HepG2 (cell line): ENCODE results near the gene CPAMD8. TPM values are rescaled to one million over a fixed set of nuclear protein-coding genes. Genes with fewer than 3 reads are reported as not detected.

Source experiments
- ATAC-seq: fragments of 200-7000 bp; cut with Tn5 transposase; 3 replicates; pipeline ENCODE4 v1.9.1; 2020; ENCODE audit warnings: mild to moderate bottlenecking, moderate library complexity
- BruUV-seq: library from RNA; stranded (reverse); fragments of 400-500 nt; replicated peaks from 2 replicates; lab custom pipeline; 2021; lab: Mats Ljungman, UMichigan
- CTCF ChIA-PET: fragments of 300-600 bp; formaldehyde crosslinking; extraction: SDS; loops from one replicate; lab custom pipeline; 2021; ENCODE audit warnings: low total read pairs, inconsistent platforms, low intra/inter-chr PET ratio; lab: Yijun Ruan, JAX
- POLR2A ChIA-PET: fragments of 350-600 bp; sonication (Branson Sonifier 250); formaldehyde crosslinking; loops from one replicate; lab custom pipeline; 2020; ENCODE audit warnings: antibody characterized with exemption, inconsistent platforms; lab: Yijun Ruan, JAX
- DNase-seq: peaks from one replicate; pipeline ENCODE4 v3.0.0-alpha.2; 2015; ENCODE audit warnings: low spot score
- FAIRE-seq: peaks from 3 replicates; lab custom pipeline; 2011; peaks lifted over from hg19 to GRCh38; lab: Jason Lieb, UNC
- H2AFZ ChIP-seq: one replicate; pipeline ENCODE4 v1.6.1; 2011; ENCODE audit warnings: low read length, inconsistent platforms
- H3K27ac ChIP-seq: fragments of 300-600 bp; 3 replicates; pipeline ENCODE4 v1.8.0; 2011; ENCODE audit warnings: mixed run types, mild to moderate bottlenecking, mixed read lengths, low read length, inconsistent platforms; ENCODE audit not compliant: insufficient read depth; ENCODE audit errors: extremely low read length
- H3K27me3 ChIP-seq, 2 experiments: fragments of 200-600 bp in 1 of 2; 2 replicates in 1 of 2; 3 replicates in 1 of 2; pipeline versions ENCODE4 v1.6.0 to v1.8.0; 2011; ENCODE audit warnings: low read length in 2 of 2, mild to moderate bottlenecking in 2 of 2, moderate library complexity in 2 of 2, inconsistent platforms in 1 of 2; ENCODE audit not compliant: insufficient read depth in 2 of 2, control insufficient read depth in 1 of 2
- H3K36me3 ChIP-seq, 2 experiments: fragments of 200-600 bp in 1 of 2; replicated peaks in 1 of 2; 2 replicates in 1 of 2; 3 replicates in 1 of 2; pipeline versions ENCODE4 v1.5.1 to v1.8.0; 2011; ENCODE audit warnings: low read length in 2 of 2, inconsistent platforms in 1 of 2; ENCODE audit not compliant: insufficient read depth in 2 of 2, control insufficient read depth in 1 of 2
- H3K4me1 ChIP-seq: 2 replicates; pipeline ENCODE4 v1.5.1; 2012; ENCODE audit warnings: low read length, inconsistent platforms; ENCODE audit not compliant: insufficient read depth
- H3K4me2 ChIP-seq: 2 replicates; pipeline ENCODE4 v1.6.0; 2011; ENCODE audit warnings: low read depth, low read length, inconsistent platforms
- H3K4me3 ChIP-seq, 3 experiments: fragments of 200-600 bp in 1 of 3; sonication (generic), shearing (Covaris generic) in 1 of 3; replicated peaks in 1 of 3; 2 replicates each; pipeline ENCODE4 v1.5.1; 2011 to 2016; ENCODE audit warnings: low read length in 3 of 3, inconsistent platforms in 2 of 3, low read depth in 2 of 3, mild to moderate bottlenecking in 2 of 3, control low read depth in 1 of 3, mixed read lengths in 1 of 3; ENCODE audit not compliant: insufficient read depth in 1 of 3
- H3K79me2 ChIP-seq: one replicate; pipeline ENCODE4 v1.6.1; 2011; ENCODE audit warnings: low read length, inconsistent platforms; ENCODE audit not compliant: insufficient read depth
- H3K9ac ChIP-seq: 2 replicates; pipeline ENCODE4 v1.6.0; 2011; ENCODE audit warnings: mild to moderate bottlenecking, low read depth, low read length, inconsistent platforms; ENCODE audit not compliant: insufficient read depth
- H3K9me3 ChIP-seq: 2 replicates; pipeline ENCODE4 v1.5.1; 2012; ENCODE audit warnings: mild to moderate bottlenecking, low read length
- H4K20me1 ChIP-seq: 2 replicates; pipeline ENCODE4 v1.6.0; 2011; ENCODE audit warnings: inconsistent platforms, mild to moderate bottlenecking, low read length, moderate library complexity; ENCODE audit not compliant: insufficient read depth
- BRD4 ChIP-seq: sonication (generic); formaldehyde crosslinking; IDR thresholded peaks from 2 replicates; pipeline ENCODE4 v1.4.0; 2020; ENCODE audit warnings: missing genetic modification reagents
- MYC ChIP-seq: sonication (generic); formaldehyde crosslinking; IDR thresholded peaks from 2 replicates; pipeline ENCODE4 v1.9.0; 2021; ENCODE audit warnings: missing genetic modification reagents, borderline replicate concordance
- ZMYM2 ChIP-seq: sonication (generic); formaldehyde crosslinking; IDR thresholded peaks from 2 replicates; pipeline ENCODE4 v1.8.0; 2022; ENCODE audit warnings: mild to moderate bottlenecking, missing genetic modification reagents
- ZNF607 ChIP-seq: sonication (generic); formaldehyde crosslinking; IDR thresholded peaks from 2 replicates; pipeline ENCODE4 v1.5.1; 2020; ENCODE audit warnings: missing genetic modification reagents, mild to moderate bottlenecking, borderline replicate concordance
- WGBS: methylation state at CpG from one replicate; pipeline ENCODE4 v1.1.6; 2017; ENCODE audit warnings: low lambda C conversion rate; 5-methylcytosine and 5-hydroxymethylcytosine counted together
- in situ Hi-C: cut with HindIII; loops from 2 replicates; pipeline ENCODE4 v1.10.0; 2017; ENCODE audit warnings: low pct_unique_long_range_greater_than_20kb; ENCODE audit not compliant: extremely low pct_ligation_motif_present
- intact Hi-C: fragments of 100-400 bp; cut with micrococcal nuclease; formaldehyde crosslinking; loops from one replicate; pipeline ENCODE4 v1.10.0; 2022; ENCODE audit not compliant: unreplicated experiment
- polyA plus RNA-seq, 8 experiments: library from polyadenylated mRNA; depleted of rRNA in 3 of 8; stranded (reverse) in 7 of 8; unstranded in 1 of 8; fragments of >200 nt; fragmentation: Illumina TruSeq in 4 of 8; extraction: Trizol in 4 of 8; gene quantifications; 2 replicates each; pipeline versions ENCODE4 v1.2.1 to v1.2.3, GENCODE V29; 2011 to 2016; ENCODE audit warnings: low read depth in 4 of 8, missing spikeins in 1 of 8, mixed read lengths in 1 of 8; ENCODE audit not compliant: insufficient read depth in 1 of 8
- total RNA-seq, 5 experiments: library from RNA; depleted of rRNA; stranded (reverse); fragments of >200 nt; fragmentation: Illumina TruSeq; extraction: Trizol; gene quantifications; 2 replicates each; pipeline ENCODE4 v1.2.3, GENCODE V29; 2016; ENCODE audit warnings: low read depth in 1 of 5
- TF ChIP-seq, protein P1 (sequence below): sonication (generic); formaldehyde crosslinking; IDR thresholded peaks from 2 replicates; pipeline ENCODE4 v1.5.0; 2020; ENCODE audit warnings: missing genetic modification reagents, mild to moderate bottlenecking, borderline replicate concordance
- TF ChIP-seq, protein P2 (sequence below): sonication (generic); formaldehyde crosslinking; conservative IDR thresholded peaks from 2 replicates; pipeline ENCODE4 v1.8.0; 2022; ENCODE audit warnings: missing genetic modification reagents
- TF ChIP-seq, protein P3 (sequence below): sonication (generic); formaldehyde crosslinking; IDR thresholded peaks from 2 replicates; pipeline ENCODE4 v1.4.0; 2020; ENCODE audit warnings: missing genetic modification reagents
- TF ChIP-seq, protein P4 (sequence below): sonication (generic); formaldehyde crosslinking; conservative IDR thresholded peaks from 2 replicates; pipeline ENCODE4 v1.8.0; 2022; ENCODE audit warnings: mild to moderate bottlenecking, moderate library complexity, missing genetic modification reagents

The CPAMD8 gene
- total and polyA plus RNA-seq, 2 of the 13 experiments (the other 11 are each of a cell fraction or from before 2014, with no cell fraction given), result 0.29 to 0.34 TPM

DNA sequence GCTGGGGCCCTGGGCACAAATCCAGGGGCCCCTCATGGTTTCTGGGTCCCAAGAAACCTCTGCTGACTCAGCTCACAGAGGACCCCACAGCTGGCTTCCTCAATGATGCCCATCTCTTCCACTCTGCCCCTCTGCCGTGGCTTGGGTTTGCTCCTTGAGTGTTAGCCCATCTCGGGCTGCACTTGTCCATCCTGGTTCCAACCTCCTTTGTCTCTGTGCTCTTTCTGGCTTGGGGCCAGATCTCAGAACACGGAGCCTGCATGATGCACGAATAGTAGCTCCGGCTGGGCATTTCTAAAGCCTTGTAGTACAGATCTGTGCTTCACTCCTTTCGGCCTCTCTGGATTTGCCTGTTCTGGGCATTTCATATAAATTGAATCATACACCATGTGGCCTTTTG, 84.0 kb downstream of the CPAMD8 start:
- no peak for ATAC-seq
- no peak overlapping the region for H2AFZ ChIP-seq
- no peak for FAIRE-seq
- no peak overlapping the region for H3K4me2 ChIP-seq
- H3K27ac ChIP-seq, result no peak overlapping the region
- ChIA-PET CTCF (no interaction called here), POLR2A (no interaction called here)
- in situ Hi-C loops, result no loop called here
- 22% methylated on average over 5 of the region's 6 CpGs for WGBS
- H3K27me3 ChIP-seq, result peaks cover 0 to 2% of the 10 kb centered on the region in 2 experiments; a peak in 2 of 5 replicates
- no peak overlapping the region for H3K9ac ChIP-seq
- H3K4me1 ChIP-seq, result no peaks in the 10 kb centered on the region
- intact Hi-C loops, result loop anchor here (5.0 kb wide), 1 partner anchor 215 kb away; no protein-coding TSS in a partner anchor
- H4K20me1 ChIP-seq, result no peaks in the 10 kb centered on the region
- no peaks in the 10 kb centered on the region for H3K9me3 ChIP-seq
- TF ChIP-seq, protein P1, sequence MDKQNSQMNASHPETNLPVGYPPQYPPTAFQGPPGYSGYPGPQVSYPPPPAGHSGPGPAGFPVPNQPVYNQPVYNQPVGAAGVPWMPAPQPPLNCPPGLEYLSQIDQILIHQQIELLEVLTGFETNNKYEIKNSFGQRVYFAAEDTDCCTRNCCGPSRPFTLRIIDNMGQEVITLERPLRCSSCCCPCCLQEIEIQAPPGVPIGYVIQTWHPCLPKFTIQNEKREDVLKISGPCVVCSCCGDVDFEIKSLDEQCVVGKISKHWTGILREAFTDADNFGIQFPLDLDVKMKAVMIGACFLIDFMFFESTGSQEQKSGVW (CRISPR knock-in tag), result no peak
- TF ChIP-seq BRD4 (no peak), MYC (CRISPR knock-in tag) (no peak), ZNF607 (CRISPR knock-in tag) (no peak), ZMYM2 (CRISPR knock-in tag) (no peak)
- TF ChIP-seq, protein P2, sequence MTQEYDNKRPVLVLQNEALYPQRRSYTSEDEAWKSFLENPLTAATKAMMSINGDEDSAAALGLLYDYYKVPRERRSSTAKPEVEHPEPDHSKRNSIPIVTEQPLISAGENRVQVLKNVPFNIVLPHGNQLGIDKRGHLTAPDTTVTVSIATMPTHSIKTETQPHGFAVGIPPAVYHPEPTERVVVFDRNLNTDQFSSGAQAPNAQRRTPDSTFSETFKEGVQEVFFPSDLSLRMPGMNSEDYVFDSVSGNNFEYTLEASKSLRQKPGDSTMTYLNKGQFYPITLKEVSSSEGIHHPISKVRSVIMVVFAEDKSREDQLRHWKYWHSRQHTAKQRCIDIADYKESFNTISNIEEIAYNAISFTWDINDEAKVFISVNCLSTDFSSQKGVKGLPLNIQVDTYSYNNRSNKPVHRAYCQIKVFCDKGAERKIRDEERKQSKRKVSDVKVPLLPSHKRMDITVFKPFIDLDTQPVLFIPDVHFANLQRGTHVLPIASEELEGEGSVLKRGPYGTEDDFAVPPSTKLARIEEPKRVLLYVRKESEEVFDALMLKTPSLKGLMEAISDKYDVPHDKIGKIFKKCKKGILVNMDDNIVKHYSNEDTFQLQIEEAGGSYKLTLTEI (CRISPR knock-in tag), result no peak
- TF ChIP-seq, protein P3, sequence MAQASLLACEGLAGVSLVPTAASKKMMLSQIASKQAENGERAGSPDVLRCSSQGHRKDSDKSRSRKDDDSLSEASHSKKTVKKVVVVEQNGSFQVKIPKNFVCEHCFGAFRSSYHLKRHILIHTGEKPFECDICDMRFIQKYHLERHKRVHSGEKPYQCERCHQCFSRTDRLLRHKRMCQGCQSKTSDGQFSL, result no peak
- TF ChIP-seq, protein P4, sequence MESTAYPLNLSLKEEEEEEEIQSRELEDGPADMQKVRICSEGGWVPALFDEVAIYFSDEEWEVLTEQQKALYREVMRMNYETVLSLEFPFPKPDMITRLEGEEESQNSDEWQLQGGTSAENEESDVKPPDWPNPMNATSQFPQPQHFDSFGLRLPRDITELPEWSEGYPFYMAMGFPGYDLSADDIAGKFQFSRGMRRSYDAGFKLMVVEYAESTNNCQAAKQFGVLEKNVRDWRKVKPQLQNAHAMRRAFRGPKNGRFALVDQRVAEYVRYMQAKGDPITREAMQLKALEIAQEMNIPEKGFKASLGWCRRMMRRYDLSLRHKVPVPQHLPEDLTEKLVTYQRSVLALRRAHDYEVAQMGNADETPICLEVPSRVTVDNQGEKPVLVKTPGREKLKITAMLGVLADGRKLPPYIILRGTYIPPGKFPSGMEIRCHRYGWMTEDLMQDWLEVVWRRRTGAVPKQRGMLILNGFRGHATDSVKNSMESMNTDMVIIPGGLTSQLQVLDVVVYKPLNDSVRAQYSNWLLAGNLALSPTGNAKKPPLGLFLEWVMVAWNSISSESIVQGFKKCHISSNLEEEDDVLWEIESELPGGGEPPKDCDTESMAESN (CRISPR knock-in tag), result no peak
- H3K79me2 ChIP-seq, result no peaks in the 10 kb centered on the region
- no peaks in the 10 kb centered on the region for H3K36me3 ChIP-seq
- no TSS peak for BruUV-seq
- DNase-seq, result no peak
- no peak overlapping the region for H3K4me3 ChIP-seq
